ENCODE data around the gene TWIST1.

The TWIST1 gene

GRCh38 chr7:19066170-19066569 lies 51.3 kb downstream of the TWIST1 start:
- TF ChIP-seq CTCF (IDR thresholded peaks at IDR 0.05) = no peak
- H3K36me3 ChIP-seq = no peaks in the 10 kb centered on the region
- H3K27ac ChIP-seq = no peak overlapping the region
- H3K27me3 ChIP-seq = no peaks in the 10 kb centered on the region
- H3K4me3 ChIP-seq (ENCODE audit: low read depth in 1 of 2, low read length in 1 of 2) = no peak overlapping the region
- H3K4me1 ChIP-seq (ENCODE audit: control insufficient read depth in 1 of 2, insufficient read depth in 1 of 2, low read depth in 1 of 2, low read length in 1 of 2) = no peaks in the 10 kb centered on the region
- H3K9me3 ChIP-seq = no peaks in the 10 kb centered on the region
